ENCODE measurements around the gene ZNF665. TPM values are rescaled to one million over a fixed set of nuclear protein-coding genes. Genes with fewer than 3 reads are reported as not detected.
A peak's percentile ranks its signal among the peaks of the same experiment; 100 is the strongest.

ZNF665 gene
- total RNA-seq, 1 donor from 2014 or later = 5.1 TPM

GRCh38 chr19:53165691-53166091 lies 27.5 kb downstream of the ZNF665 start:
- H3K9me3 Mint-ChIP-seq (ENCODE audit: unreplicated experiment) = peaks cover 38% of the 10 kb centered on the region
- H3K36me3 Mint-ChIP-seq (ENCODE audit: unreplicated experiment) = peaks cover 25% of the 10 kb centered on the region
- no peaks in the 10 kb centered on the region for H3K4me1 Mint-ChIP-seq (ENCODE audit: unreplicated experiment)
- no peak for TF ChIP-seq CTCF (IDR thresholded peaks at IDR 0.05)
- H3K27ac Mint-ChIP-seq (ENCODE audit: unreplicated experiment) = no peak overlapping the region
- no peak overlapping the region for H3K4me3 Mint-ChIP-seq (ENCODE audit: unreplicated experiment)
- no peaks in the 10 kb centered on the region for H3K27me3 Mint-ChIP-seq (ENCODE audit: unreplicated experiment)
- DNase-seq (ENCODE audit: extremely low spot score, unreplicated experiment) = no peak

DNA sequence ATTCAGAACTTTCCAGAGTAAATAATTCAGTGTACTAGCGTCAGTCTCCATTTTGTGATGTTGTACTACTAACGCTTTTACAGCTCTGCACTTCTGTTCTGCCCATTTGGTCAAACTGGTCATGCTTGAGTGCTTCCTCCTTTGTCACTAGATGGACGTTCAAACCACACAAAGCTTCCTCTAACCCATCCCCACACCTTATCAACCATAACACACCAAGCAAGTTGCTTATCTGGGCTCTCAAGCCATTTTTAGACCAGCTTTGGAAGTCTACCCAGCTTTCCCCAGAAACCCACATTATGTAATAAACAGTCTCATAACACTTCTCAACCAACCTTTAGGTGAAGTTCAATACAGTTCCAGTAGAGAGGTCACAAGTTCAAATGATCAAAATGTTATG lies 32.0 kb downstream of the ZNF665 start:
- H3K27me3 Mint-ChIP-seq (ENCODE audit: unreplicated experiment) = no peaks in the 10 kb centered on the region
- H3K36me3 Mint-ChIP-seq (ENCODE audit: unreplicated experiment) = peaks cover 16% of the 10 kb centered on the region
- peaks cover 26% of the 10 kb centered on the region for H3K9me3 Mint-ChIP-seq (ENCODE audit: unreplicated experiment)
- no peak for TF ChIP-seq CTCF (IDR thresholded peaks at IDR 0.05)
- H3K4me3 Mint-ChIP-seq (ENCODE audit: unreplicated experiment) = no peak overlapping the region
- H3K4me1 Mint-ChIP-seq (ENCODE audit: unreplicated experiment) = peaks cover 16% of the 10 kb centered on the region
- H3K27ac Mint-ChIP-seq (ENCODE audit: unreplicated experiment) = no peak overlapping the region
- DNase-seq (ENCODE audit: extremely low spot score, unreplicated experiment) = no peak

- Mint-ChIP-seq H3K27ac (ENCODE audit: unreplicated experiment) (no peak overlapping the region), H3K4me1 (ENCODE audit: unreplicated experiment) (peaks cover 16% of the 10 kb centered on the region), H3K9me3 (ENCODE audit: unreplicated experiment) (peaks cover 18% of the 10 kb centered on the region), H3K4me3 (ENCODE audit: unreplicated experiment) (no peak overlapping the region), H3K36me3 (ENCODE audit: unreplicated experiment) (peaks cover 11% of the 10 kb centered on the region), H3K27me3 (ENCODE audit: unreplicated experiment) (no peaks in the 10 kb centered on the region)
- TF ChIP-seq CTCF (IDR thresholded peaks at IDR 0.05) = no peak
- DNase-seq (ENCODE audit: extremely low spot score, unreplicated experiment) = no peak
These were observed 32.8 kb downstream of the ZNF665 start for GRCh38 chr19:53160350-53160749.

GRCh38 chr19:53158119-53158656 lies 35.0 kb downstream of the ZNF665 start:
- H3K27me3 Mint-ChIP-seq (ENCODE audit: unreplicated experiment) = no peaks in the 10 kb centered on the region
- peak overlapping the region; percentile 78 for H3K27ac Mint-ChIP-seq (ENCODE audit: unreplicated experiment)
- no peak for DNase-seq (ENCODE audit: extremely low spot score, unreplicated experiment)
- H3K4me3 Mint-ChIP-seq (ENCODE audit: unreplicated experiment) = peak overlapping the region; percentile 90
- H3K36me3 Mint-ChIP-seq (ENCODE audit: unreplicated experiment) = peaks cover 26% of the 10 kb centered on the region
- peaks cover 16% of the 10 kb centered on the region for H3K4me1 Mint-ChIP-seq (ENCODE audit: unreplicated experiment)
- H3K9me3 Mint-ChIP-seq (ENCODE audit: unreplicated experiment) = peaks cover 14% of the 10 kb centered on the region
- no peak for TF ChIP-seq CTCF (IDR thresholded peaks at IDR 0.05)

GRCh38 chr19:53157626-53158025 lies 35.5 kb downstream of the ZNF665 start:
- no peak for DNase-seq (ENCODE audit: extremely low spot score, unreplicated experiment)
- H3K27me3 Mint-ChIP-seq (ENCODE audit: unreplicated experiment) = no peaks in the 10 kb centered on the region

More at GRCh38 chr19:53157626-53158025, 35.5 kb downstream of the ZNF665 start:
- Mint-ChIP-seq H3K4me3 (ENCODE audit: unreplicated experiment) (peak overlapping the region; percentile 90), H3K27ac (ENCODE audit: unreplicated experiment) (peak overlapping the region; percentile 78), H3K4me1 (ENCODE audit: unreplicated experiment) (peaks cover 16% of the 10 kb centered on the region), H3K9me3 (ENCODE audit: unreplicated experiment) (peaks cover 17% of the 10 kb centered on the region), H3K36me3 (ENCODE audit: unreplicated experiment) (peaks cover 30% of the 10 kb centered on the region)
- TF ChIP-seq CTCF (IDR thresholded peaks at IDR 0.05) = no peak
